GM19238 (cell line): Measurements from ENCODE around the gene MTHFSD.

Source experiments
- DNase-seq: peaks from one replicate; pipeline ENCODE4 v3.0.0; 2011; ENCODE audit warnings: low spot score; ENCODE audit not compliant: insufficient read length

MTHFSD gene

GRCh38 chr16:86514481-86515376 is 40.3 kb downstream of the MTHFSD start:
- no peak for DNase-seq

GRCh38 chr16:86513471-86514277 is 41.4 kb downstream of the MTHFSD start:
- no peak for DNase-seq

- no peak for DNase-seq
Measured at GRCh38 chr16:86512860-86513470, 42.1 kb downstream of the MTHFSD start.

- no peak for DNase-seq
Measured at GRCh38 chr16:86512301-86512859, 42.7 kb downstream of the MTHFSD start.

- DNase-seq: no peak
Measured at GRCh38 chr16:86511317-86512161, 43.5 kb downstream of the MTHFSD start.

GRCh38 chr16:86510465-86511261 is 44.4 kb downstream of the MTHFSD start, which contains the start of gene FOXF1:
Gene FOXF1, plus strand, starts transcription at chr16:86510527. Its CDS starts 43 bp downstream, at chr16:86510570.
- no peak for DNase-seq

GRCh38 chr16:86509759-86510464 is 45.1 kb downstream of the MTHFSD start:
- DNase-seq: no peak

GRCh38 chr16:86508947-86509758 is 45.9 kb downstream of the MTHFSD start:
- DNase-seq: no peak

GRCh38 chr16:86508028-86508946 is 46.7 kb downstream of the MTHFSD start:
- DNase-seq: no peak

GRCh38 chr16:86507173-86508027 is 47.6 kb downstream of the MTHFSD start:
- DNase-seq: no peak

- DNase-seq: no peak
Measured at GRCh38 chr16:86505899-86506864, 48.9 kb downstream of the MTHFSD start.

GRCh38 chr16:86505185-86505898 is 49.7 kb downstream of the MTHFSD start:
- DNase-seq: no peak

GRCh38 chr16:86504315-86505184 is 50.5 kb downstream of the MTHFSD start:
- no peak for DNase-seq
